GM18868 (cell line): ENCODE data around the gene MIDN.

Source experiments
- ATAC-seq: cut with Tn5 transposase; IDR thresholded peaks from one replicate; pipeline ENCODE4 v1.9.1; 2021; ENCODE audit warnings: mild to moderate bottlenecking, moderate library complexity; ENCODE audit not compliant: unreplicated experiment

The MIDN gene

GRCh38 chr19:1231729-1232637, 16.4 kb upstream of the MIDN start:
- ATAC-seq, result no peak

GRCh38 chr19:1232652-1233072, 15.7 kb upstream of the MIDN start:
- ATAC-seq, result no peak

GRCh38 chr19:1233115-1233667, 15.2 kb upstream of the MIDN start:
- no peak for ATAC-seq

- ATAC-seq, result no peak
Measured at GRCh38 chr19:1234051-1234954, 14.1 kb upstream of the MIDN start.

- ATAC-seq, result no peak
Measured at GRCh38 chr19:1234955-1235380, 13.4 kb upstream of the MIDN start.

GRCh38 chr19:1235625-1236538, 12.5 kb upstream of the MIDN start:
- no peak for ATAC-seq

GRCh38 chr19:1236576-1236975, 11.8 kb upstream of the MIDN start:
- no peak for ATAC-seq

GRCh38 chr19:1237027-1237659, 11.2 kb upstream of the MIDN start:
- no peak for ATAC-seq

GRCh38 chr19:1237754-1238368, 10.5 kb upstream of the MIDN start, which contains the start of gene CBARP:
Gene CBARP, minus strand, starts transcription at chr19:1238005. Its CDS starts 1,905 bp downstream, at chr19:1236100.
- no peak for ATAC-seq

- ATAC-seq, result no peak
Measured at GRCh38 chr19:1238369-1239303, 9.7 kb upstream of the MIDN start.

GRCh38 chr19:1239420-1239795, 9.0 kb upstream of the MIDN start:
- no peak for ATAC-seq

- no peak for ATAC-seq
Measured at GRCh38 chr19:1239796-1240737, 8.3 kb upstream of the MIDN start.

GRCh38 chr19:1240925-1241324, 7.5 kb upstream of the MIDN start:
- ATAC-seq, result no peak

GRCh38 chr19:1241417-1242095, 6.8 kb upstream of the MIDN start, which contains the start of gene ATP5F1D:
Gene ATP5F1D, plus strand, starts transcription at chr19:1241751. Its CDS starts 100 bp downstream, at chr19:1241851.
- ATAC-seq, result peak; percentile 54

- no peak for ATAC-seq
Measured at GRCh38 chr19:1243768-1244692, 4.4 kb upstream of the MIDN start.
